ENCODE results near the gene DAB2IP.

- no peak for TF ChIP-seq CTCF (IDR thresholded peaks at IDR 0.05; ENCODE audit: low read depth, low read length, poor library complexity, severe bottlenecking)
- no peak for TF ChIP-seq EZH2phosphoT487 (IDR thresholded peaks at IDR 0.05; ENCODE audit: borderline replicate concordance, low read length)
Observed at GRCh38 chr9:121671612-121672155, 20.2 kb downstream of the DAB2IP start.
